Superior temporal gyrus (tissue), 1 donor: Measurements from ENCODE around the gene HOGA1.

Experiments
- DNase-seq: peaks from one replicate; pipeline ENCODE4 v3.0.0-alpha.2; 2016; ENCODE audit errors: extremely low spot score

Gene HOGA1

DNA sequence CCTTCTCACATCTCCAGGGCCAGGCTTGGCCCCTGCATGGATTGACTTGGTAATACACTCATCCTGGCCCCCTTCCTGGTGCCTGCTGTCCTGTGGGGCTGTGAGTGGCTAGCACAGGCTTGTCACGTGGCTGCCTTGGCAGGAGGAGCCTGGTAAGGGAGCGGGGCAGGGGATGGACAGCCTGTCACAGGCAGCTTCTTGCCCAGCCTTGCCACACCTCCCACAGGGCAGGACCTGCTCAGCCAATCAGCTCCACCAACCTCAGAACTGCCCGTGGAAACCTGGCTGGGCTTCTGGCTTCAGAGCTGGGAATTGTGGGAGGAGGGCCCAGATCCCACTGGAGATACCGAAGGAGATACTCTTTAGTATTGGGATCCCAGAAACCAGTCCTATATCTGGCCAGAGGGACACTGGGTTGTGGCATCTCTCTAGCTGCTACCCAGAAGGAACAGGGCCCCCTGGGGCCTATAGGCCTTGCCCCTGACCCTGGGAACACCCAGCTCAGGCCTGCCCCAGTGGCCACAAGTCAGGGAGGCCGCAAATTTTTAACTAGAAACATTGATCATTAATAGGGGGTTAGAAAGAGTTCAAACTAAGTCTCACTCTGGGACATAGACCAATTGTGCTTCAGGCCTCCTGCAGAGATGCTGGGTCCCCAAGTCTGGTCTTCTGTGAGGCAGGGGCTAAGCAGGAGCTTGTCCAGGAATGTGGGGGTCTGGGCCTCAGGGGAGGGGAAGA is at the start of gene HOGA1:
HOGA1 (plus strand) TSS at position 330 of the 738 bp plus-strand sequence; CDS start at position 645, 315 bp downstream.
- peak; percentile 90 for DNase-seq

DNA sequence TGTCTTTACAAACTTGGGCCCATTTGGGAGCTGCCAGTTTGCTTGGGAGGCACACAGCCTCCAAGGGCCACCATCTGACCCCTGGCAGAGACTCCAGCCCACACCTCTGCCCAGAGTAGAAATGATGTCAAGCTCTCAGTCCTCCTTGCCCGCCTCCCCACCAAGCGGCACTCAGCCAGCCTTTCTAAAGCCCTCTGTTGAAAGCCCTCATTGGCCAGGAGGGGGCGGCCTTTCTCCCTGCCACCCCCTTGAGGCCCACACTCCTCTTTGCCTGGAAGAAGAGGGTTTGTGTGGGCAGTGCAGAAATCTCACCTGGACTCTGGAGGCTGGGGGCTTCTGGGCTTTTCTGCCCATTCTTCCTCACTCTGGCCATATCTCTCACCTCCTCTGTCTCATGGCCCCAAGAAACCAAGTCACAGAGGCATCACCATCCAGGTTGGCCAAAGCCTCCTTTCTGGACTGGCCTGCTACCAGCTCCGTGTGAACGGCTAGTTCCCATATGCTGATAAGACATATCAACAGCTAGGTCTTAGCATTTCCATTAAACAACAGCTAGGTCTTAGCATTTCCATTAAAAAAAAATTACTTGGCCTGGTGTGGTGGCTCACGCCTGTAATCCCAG is 49.3 kb upstream of the HOGA1 start:
- no peak for DNase-seq

DNA sequence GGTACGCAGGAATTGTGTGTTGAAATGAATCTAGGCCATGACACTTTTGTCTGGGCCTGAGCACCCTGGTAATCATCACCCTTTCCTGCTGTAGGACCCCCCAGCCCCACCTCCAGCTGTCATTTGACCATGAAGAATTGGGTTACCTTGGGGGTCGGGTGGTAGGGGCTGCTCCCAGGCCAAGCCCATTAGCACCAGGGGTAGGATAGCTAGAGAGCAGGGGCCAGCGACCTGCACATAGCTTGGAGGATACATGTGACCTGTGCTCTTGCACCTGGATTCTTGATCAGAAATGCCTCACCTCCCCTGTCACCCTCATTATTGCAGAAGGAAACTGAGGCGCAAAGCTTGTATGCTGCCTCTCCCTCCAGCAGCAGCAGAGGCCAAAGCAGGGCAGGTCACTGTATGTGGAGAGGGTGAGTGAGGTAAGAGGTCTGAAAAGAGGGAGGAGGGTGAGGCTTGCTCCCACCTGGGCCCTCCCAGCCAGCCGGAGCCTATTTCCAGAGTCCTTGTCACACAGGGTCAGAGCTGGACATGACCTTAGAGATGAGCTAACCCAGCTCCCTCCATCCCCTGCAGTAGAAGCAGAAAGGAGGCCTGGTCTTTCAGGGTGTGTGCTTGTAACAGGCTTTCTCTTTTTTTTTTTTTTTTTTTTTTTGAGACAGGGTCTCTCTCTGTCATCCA is 46.9 kb upstream of the HOGA1 start:
- no peak for DNase-seq

DNA sequence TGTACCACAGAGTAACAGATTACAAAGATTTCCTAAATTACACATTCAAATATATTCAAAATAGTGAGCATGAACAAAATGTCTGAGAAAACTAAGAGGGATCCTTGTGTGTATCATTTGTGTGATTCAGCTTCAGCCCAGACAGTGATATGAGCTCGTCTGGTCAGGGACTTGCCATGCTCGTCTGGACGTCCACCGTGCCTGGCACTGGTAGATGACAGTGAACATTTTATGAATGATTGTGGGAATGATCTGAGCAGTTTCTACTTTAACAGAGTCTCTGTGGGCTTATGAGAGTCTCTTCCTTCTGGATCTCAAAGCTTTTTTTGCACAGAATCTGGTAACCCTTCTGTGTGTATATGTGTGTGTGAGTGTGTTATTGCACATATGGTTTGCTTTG is 45.8 kb upstream of the HOGA1 start:
- peak; percentile 38 for DNase-seq

DNA sequence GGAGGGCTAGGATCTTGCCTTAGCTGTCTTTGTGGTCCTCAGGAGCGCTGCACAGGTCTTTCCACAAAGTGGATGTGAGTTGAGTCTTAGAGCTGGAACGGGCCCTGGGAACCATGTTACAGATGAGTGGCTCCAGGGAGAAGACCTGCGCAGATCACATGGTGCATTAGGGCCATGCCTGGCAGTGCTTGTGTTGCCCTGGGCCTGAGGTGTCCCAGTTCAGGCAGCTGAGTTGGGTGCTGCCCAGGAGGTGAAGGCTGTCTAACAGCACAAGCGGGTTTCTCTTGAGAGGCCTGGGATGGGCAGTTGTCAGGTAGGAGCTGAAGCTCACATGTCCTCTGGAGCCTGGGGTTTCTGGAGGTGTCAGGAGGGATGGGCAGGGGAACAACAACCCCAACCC is 45.4 kb upstream of the HOGA1 start:
- no peak for DNase-seq

DNA sequence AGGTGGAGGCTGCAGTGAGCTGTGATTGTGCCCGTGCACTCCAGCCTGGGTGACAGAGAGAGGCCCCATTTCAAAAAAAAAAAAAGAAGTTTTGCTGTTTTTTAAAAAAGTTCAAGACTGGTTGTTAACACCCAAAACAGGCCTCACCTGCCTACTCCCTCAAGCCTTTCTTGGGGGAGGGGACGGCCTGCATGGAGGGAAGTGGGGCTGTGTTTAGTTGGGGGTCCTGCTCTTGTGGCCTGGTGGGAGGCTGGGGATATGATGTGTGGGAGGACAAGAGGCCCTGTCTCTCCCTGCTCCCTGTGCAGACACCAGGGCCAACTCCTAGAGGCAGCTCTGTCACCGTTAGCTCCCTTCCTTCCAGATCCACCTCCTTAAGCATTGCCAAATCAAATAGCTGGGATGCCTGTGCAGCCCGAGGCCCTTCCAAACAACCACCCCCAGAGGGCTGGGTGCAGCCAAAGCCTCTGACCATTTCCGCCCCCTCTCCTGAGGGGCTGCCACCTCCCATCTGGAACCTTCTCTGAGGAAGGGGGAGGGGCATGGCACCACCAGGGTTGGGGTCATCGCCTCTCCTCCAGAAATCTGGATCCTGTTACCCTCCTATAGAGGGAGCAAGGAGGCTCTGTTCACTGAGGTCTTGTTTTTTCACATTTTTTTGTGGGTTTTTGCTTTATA is 44.5 kb upstream of the HOGA1 start:
- no peak for DNase-seq

DNA sequence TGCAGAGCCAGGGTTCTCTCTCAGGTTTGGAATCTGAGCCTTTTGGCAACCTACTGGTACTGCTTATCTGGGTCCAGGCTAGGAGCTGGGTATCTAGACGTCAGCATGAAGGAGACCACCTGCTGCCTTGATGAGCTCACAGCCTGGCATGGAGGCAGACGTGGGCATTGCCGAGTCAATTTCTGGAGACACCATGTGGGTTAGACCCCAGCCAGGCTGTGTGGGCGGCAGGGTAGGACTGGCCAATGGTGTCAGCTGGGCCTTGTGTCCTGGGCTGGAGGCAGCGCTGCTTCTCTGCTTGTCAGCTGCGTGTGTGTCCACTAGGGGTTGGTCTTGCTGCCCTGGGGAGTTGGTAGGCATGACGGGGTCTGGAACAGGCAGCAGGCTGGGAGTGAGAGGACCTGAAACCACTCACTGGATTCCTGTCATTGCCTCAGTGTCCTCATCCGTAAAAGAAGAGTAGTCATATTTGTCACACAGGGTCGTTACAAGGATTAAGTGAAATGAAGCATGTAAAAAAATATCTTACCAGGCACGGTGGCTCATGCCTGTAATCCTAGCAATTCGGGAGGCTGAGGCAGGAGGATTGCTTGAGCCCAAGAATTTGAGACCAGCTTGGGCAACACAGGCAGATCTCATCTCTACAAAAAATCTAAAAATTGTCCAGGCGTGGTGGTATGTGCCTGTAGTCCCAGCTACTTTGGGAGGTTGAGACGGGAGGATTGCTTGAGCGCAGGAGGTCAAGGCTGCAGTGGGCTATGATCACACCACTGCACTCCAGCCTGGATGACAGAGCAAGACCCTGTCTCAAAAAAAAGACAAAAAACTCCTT is 43.3 kb upstream of the HOGA1 start:
- no peak for DNase-seq

DNA sequence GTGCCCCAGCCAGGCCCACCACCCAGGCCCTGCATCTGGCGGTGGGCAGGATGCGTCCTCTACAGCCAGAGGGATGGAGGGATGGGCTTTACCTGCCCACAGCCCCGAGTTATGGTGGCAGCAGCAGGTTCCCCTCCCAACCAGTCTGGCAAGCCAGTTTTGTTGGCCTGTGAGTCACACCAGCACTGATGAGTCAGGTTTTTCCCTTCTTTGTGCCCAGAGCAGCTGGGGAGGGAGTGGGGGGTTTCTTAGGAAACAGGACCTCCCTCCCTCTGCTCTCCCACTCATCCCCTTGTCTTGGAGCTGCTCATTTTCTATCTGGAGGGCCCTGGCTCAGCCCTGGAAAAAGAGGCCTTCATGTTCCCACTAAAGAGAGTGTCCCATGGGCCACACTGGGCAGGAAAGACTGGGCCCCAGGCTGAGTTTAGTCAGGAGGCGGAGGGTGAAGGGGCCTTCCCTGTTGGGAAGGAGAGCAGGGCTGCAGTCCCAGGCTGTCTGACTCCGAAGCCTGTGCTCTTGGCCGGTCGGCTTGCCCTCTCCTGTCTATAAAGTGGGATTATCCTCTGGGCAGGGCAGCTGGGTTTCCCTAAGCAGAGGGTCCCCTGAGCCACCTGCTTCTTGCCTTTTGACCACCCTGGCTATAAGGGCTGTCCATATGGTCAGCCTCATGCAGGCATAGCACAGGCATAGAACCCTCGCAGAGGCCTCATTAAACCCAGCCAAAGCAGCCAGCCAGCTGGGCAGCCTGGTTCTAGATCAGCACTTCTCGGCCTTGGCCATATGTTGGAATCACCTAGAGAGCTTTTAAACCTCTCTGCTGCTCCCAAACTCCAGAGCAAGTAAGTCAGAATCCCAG is 41.8 kb upstream of the HOGA1 start:
- peak; percentile 71 for DNase-seq

DNA sequence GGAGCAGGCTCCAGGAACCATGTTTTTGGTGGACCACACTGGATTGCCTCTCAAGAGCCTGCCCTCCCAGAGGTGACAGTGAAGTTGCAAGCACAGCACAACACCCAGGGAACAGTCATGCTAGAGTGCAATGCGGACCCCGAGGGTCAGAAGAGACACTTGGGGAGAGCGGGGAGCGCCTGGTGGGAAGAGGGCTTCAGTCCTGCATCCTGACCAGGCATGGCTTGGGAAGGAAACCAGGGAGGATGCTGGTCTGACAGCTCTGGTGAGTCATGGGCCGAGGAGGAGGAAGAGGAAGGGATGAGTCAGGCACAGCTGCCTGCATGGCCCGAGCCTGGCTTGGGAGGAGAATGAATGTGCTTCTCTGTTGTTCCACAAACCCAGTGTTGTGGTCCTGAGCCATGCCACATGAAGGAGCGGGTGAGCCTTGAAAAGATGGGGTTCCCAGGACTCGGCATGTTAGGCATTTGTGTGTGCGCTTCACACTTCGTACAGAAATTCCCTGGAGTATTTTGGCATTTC is 41.1 kb upstream of the HOGA1 start:
- DNase-seq = peak; percentile 94

DNA sequence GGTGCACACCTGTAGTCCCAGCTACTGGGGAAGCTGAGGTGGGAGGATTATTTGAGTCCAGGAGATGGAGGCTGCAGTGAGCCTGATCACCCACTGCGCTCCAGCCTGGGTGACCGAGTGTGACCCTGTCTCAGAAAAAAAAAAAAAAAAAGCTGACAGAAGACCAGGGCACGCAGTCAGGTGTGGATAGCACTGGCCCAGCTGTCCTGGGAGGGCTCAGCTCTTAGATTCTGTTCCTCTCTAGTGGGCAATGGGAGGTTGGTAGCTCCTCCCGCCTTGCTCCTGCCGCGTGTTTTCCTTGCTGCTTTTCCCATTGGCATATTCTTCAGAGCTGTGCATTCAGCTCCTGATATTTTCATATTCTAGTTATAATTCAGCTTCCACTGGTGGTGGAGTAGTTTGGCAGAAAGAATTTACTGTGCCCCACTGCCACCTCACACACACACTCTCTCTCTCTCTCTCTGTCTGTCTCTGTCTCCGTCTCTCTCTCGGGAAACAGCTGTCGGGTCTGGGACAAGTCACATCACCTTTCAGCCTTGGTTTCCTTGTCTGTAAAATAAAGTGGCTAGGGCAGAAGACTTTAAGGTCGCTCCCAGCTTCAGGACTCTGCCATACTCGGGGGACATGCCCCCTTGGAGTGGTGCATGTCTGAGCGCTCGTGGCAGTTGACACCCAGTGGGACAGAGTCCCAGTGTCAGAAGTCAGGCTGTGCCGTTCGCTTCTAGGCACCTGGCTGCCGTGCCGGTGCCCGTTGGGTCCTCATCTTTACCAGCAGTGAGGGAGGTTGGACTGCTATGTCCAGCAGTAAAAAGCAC is 37.5 kb upstream of the HOGA1 start:
- DNase-seq = no peak

DNA sequence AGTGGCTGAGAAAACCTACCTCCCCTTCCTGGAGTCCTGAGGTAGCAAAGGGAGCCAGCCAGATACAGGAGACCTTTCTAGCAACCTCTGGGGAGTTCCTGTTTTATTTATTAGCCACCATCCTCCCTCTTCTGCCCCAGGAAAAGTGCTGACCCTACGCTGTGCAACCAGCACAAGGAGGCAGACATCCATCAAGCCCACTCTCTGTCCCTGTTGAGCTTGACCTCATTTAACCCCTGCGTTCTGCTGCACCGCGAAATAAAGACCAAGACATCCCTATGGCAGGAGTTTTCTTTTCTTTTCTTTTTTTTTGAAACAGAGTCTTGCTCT is 37.0 kb upstream of the HOGA1 start:
- DNase-seq = no peak

DNA sequence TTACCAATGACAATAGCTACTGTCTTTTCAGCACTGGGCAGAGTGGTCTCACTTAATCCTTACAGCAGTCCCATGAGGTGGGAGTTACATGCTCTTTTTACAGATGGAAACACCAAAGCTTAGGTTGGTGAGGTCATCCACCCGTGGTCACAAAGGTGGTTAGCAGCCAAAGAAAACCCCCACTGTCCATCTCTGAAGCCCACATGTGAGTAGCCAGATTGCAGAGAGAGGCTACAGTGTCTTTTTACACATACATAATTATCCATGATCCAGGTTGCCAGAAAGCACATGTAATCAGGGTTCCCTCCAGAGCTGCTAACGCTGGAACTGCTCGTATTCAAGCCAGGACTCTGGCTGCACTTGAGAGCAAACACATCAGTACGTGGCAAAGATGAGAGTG is 36.2 kb upstream of the HOGA1 start:
- no peak for DNase-seq

DNA sequence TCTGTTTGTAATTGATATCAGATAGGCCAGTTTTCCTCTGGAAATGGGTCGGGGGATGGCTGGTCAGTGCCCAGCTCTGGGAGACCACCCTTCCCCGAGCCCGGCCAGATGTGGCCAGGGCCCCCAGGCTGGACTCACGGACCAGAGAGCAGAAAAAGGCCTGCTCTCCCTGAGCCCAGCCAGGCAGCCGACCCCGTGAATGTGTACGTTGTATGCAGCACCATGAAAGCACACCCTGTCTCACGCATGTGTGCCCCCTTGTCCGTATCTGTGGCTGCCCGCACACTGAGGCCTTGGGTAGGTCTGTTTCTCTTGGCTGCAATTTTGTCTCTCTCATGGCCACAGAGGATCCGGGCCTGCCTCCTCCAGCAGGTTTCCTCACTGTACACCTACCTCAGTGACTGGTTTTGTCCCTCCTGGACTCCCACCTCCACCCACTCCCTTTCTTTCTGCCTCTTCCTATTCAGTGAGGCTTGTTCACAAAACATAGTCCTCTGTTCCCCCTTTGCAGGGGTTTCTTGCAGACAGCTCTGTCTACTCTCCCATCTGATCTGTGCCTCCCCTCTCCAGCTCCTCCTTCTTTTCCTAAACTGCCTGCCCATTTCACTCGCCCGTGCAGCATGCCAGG is 35.2 kb upstream of the HOGA1 start:
- DNase-seq = no peak

DNA sequence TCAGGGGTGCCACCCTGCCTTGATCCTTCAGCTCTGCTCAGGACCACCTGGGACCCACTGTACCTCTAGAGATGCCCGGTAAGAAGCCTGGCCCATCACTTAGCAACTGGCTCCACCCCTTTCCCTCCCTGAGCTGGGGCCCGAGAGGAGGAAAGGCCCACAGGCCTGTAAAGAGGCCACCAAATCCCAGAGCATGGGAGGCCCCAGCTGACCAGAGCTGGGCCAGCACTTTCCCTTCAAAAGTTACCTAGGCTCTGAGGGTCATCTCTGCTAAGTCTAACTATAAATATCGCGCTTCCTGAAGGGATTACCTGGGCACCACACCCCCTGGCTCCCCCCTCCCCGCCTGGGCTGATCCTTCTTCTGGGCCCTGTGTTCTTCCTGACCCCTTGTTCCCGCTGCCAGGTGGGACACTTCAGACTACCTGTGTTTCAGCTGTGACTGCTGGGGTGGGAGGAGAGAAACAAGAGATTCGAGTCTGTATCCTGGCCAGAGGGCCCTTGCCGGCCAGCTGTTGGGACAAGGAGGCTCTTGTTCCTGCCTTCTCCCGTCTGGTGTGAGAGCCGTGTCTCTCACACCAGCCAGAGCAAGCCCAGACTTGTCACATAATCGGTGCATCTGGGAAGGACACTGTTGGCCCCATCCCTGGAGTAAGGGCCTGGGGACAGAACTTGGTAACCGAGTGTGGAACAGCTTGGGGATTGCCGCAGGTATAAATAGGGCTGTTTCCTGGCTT is 34.4 kb upstream of the HOGA1 start:
- peak; percentile 75 for DNase-seq

DNA sequence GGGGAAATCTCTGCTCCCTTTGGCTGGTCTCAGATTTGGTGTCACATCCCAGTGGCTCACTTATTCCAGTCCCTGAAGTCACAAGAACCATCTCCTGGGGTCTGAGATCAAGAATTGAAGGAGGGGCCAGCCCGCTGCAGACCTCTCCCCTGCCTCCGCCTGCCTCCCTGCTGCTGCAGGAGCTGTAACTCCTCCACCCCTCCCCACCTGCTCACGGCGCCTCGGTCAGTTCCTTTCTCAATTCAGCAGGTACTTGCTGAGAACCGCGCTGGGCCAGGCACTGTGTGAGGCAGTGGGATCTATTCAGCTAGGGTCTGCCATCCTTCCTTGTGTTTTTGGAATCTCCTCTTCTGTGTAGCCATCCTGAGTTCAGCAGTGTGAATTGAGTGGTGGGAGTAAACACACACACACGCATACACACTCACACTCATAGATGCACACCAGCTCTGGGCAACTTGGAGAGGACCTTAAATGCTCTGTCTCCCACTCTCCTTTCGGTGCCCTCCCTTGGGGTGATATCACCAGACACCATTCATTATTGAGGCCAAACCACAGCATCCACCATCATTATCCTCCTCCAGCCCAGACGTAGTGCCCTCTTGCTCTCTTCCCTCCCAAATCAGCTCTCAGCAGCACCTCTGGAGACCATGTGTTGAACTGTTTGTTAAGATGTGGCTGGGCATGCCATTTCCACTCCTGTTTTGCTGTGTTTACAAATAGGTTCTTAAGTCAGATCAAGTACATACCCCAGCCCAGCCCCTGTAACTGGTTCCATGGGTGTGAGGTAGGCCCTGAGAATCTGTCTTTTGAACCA is 33.6 kb upstream of the HOGA1 start:
- no peak for DNase-seq

DNA sequence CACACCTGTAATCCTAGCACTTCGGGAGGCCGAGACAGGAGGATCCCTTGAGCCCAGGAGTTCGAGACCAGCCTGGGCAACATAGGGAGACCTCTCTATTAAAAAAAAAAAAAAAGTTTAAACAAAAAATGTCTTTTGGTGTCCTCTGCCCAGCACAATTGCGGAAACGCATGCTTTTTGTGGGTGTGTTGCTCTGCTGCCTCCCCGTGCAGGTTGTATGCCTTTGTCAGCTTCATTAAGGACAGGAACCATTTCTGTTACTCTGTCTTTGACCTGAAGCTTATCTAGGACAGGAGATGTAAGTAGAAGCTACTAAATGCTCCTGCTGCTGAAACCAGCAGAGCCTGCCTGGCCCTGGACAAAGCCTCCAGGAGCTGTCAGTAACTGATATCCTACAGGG is 32.9 kb upstream of the HOGA1 start:
- no peak for DNase-seq

DNA sequence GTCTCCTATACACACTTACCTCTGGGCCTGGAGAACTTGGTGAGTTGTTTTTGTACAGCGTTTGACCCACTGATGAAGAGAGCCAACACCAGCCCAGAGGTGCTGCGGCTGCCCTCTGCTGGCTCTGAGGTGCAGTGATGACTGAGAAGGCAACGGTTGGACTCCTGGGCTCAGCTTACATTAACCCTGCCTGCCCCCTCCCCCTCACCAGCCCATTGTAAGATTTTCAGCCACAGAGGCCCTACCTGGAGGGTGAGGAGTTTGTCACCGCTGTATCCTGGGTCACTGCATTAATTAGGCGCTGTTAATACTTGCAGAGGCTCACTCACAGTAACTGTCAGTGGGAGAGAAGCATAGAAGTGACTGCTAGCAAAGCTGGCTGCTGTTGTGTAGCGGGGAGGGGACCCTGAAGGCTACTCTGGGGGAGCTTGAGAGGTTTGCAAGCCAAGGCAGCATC is 30.6 kb upstream of the HOGA1 start:
- DNase-seq = peak; percentile 84
